Measurements from ENCODE around the gene CHRNG.

DNA sequence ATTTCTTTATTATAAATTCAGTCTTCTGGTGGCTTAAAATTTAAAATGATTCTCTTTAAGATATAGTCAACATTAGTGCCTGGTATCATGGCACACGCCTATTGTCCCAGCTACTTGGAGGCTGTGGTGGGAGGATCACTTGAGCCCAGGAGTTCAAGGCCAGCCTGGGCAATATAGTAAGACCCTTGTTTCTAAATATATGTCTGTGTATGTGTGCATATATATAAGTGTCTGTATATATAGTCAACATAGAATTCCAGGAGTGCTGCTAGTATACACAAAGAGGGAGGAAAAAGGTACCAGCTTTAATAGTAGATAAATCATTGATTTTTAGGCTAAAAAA, 35.9 kb downstream of the CHRNG start:
- no peak for TF ChIP-seq POLR2A (IDR thresholded peaks at IDR 0.05)
- TF ChIP-seq POLR2AphosphoS5 (IDR thresholded peaks at IDR 0.05): no peak
- TF ChIP-seq, protein P1, sequence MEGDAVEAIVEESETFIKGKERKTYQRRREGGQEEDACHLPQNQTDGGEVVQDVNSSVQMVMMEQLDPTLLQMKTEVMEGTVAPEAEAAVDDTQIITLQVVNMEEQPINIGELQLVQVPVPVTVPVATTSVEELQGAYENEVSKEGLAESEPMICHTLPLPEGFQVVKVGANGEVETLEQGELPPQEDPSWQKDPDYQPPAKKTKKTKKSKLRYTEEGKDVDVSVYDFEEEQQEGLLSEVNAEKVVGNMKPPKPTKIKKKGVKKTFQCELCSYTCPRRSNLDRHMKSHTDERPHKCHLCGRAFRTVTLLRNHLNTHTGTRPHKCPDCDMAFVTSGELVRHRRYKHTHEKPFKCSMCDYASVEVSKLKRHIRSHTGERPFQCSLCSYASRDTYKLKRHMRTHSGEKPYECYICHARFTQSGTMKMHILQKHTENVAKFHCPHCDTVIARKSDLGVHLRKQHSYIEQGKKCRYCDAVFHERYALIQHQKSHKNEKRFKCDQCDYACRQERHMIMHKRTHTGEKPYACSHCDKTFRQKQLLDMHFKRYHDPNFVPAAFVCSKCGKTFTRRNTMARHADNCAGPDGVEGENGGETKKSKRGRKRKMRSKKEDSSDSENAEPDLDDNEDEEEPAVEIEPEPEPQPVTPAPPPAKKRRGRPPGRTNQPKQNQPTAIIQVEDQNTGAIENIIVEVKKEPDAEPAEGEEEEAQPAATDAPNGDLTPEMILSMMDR (IDR thresholded peaks at IDR 0.05): no peak
- no peak for TF ChIP-seq EP300 (IDR thresholded peaks at IDR 0.05; ENCODE audit: low read depth)
